Measurements from ENCODE around the gene CDH4. TPM values are rescaled to one million over a fixed set of nuclear protein-coding genes. Genes with fewer than 3 reads are reported as not detected.

Gene CDH4
- total and polyA plus RNA-seq, 8 donors = under 0.01 to 2.2 (median 0.11) TPM; not detected in 2

- Histone ChIP-seq H3K36me3 (no peaks in the 10 kb centered on the region), H3K27me3 (peaks cover 0 to 19% (median 0%) of the 10 kb centered on the region in 3 donors), H3K4me1 (peaks cover 0 to 3% (median 0%) of the 10 kb centered on the region in 4 donors), H3K27ac (no peak overlapping the region), H3K4me3 (no peak overlapping the region), H3K9me3 (peaks cover 0 to 4% (median 1%) of the 10 kb centered on the region in 4 donors)
- 41 to 72% (median 42%) methylated on average over 17 to 19 of the region's 19 CpGs for WGBS, 5 donors
- intact Hi-C loops (cut with DNase I; ENCODE audit: low total_unique reads) = no loop called here
- TF ChIP-seq POLR2A (IDR thresholded peaks at IDR 0.05) = no peak
- no peak for DNase-seq
Measured at GRCh38 chr20:61559706-61560315, 307.8 kb downstream of the CDH4 start.

DNA sequence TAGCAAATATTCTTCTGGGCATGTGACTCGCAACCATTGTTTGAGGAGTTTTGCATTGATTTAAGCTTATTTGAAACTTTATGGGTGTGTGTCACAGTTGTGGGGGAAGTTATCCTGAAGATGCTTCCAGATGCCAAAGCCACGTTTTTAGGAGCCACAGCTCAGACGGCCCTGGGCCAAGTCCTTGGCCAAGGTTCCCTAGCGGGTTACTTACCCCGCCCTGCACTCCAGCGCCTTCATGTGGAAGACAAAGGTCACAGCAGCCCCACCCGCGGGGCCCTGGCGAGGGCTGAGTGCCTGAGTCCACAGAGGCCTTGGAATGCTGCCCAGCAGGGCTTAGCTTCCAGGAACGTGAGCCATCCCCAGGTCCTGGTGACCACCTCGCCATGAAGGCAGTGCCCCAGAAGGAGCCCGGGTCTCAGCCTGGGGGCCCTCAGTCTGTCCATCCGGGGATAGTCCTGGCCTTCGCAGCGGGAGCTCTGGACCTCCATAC lies 308.3 kb downstream of the CDH4 start:
- intact Hi-C loops (cut with DNase I; ENCODE audit: low total_unique reads) = no loop called here
- H3K9me3 ChIP-seq = peaks cover 0 to 4% (median 1%) of the 10 kb centered on the region in 4 donors

DNA sequence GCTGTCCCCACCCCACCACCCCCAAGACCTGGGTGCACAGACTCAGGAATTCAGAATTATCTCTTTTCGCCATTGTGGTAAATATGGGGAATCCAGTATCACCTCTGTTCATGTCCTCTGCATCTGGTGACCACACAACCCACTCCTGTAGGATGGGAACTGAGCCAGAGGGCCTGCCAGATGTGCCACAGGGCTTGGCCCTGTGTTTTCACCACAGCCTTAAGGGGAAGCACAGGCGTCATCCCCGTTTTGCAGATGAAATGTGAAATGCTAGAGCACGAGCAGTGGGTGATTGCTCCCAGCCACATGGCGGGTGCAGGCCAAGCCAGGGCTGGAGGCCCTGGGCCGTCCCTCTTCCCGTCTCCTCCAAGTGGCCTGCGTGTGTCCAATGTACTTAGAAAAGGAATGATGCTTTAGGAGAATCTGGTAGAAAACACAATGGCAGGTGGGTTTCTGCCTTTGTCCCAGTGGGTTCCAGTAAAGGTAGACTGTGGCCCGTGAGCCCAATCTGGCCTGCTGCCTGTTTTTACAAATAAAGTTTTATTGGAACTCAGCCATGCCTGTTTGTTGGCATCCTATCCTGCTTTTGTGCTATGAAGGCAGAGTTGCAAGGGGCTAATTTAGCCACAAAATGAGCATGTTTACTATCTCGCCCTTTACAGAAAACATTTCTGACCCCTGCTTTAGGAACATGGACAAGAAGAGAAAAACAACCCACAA lies 309.2 kb downstream of the CDH4 start:
- Histone ChIP-seq H3K9me3 (peaks cover 0 to 4% (median 1%) of the 10 kb centered on the region in 4 donors), H3K27me3 (peaks cover 0 to 19% (median 0%) of the 10 kb centered on the region in 3 donors), H3K4me1 (peaks cover 0 to 3% (median 0%) of the 10 kb centered on the region in 4 donors), H3K36me3 (no peaks in the 10 kb centered on the region), H3K4me3 (no peak overlapping the region), H3K27ac (no peak overlapping the region)
- intact Hi-C loops (cut with DNase I; ENCODE audit: low total_unique reads) = no loop called here
- WGBS, 5 donors = 85 to 92% (median 86%) methylated on average over 8 to 10 of the region's 10 CpGs
- DNase-seq = no peak
- TF ChIP-seq EP300 (IDR thresholded peaks at IDR 0.05) (no peak), CTCF (IDR thresholded peaks at IDR 0.05) (no peak), POLR2AphosphoS5 (IDR thresholded peaks at IDR 0.05) (no peak)

More for the DNA sequence above, 308.3 kb downstream of the CDH4 start:
- Histone ChIP-seq H3K4me1 (peaks cover 0 to 3% (median 0%) of the 10 kb centered on the region in 4 donors), H3K27ac (no peak overlapping the region), H3K27me3 (peaks cover 0 to 19% (median 0%) of the 10 kb centered on the region in 3 donors), H3K4me3 (no peak overlapping the region), H3K36me3 (no peaks in the 10 kb centered on the region)
- 40 to 56% (median 50%) methylated on average over 11 to 15 of the region's 15 CpGs for WGBS, 5 donors
- DNase-seq = peak in 1 of 2 donors; percentile 25
- TF ChIP-seq EP300 (IDR thresholded peaks at IDR 0.05) = no peak
- TF ChIP-seq POLR2A (IDR thresholded peaks at IDR 0.05) = no peak
- no peak for TF ChIP-seq POLR2AphosphoS5 (IDR thresholded peaks at IDR 0.05)
- no peak for TF ChIP-seq CTCF (IDR thresholded peaks at IDR 0.05)

DNA sequence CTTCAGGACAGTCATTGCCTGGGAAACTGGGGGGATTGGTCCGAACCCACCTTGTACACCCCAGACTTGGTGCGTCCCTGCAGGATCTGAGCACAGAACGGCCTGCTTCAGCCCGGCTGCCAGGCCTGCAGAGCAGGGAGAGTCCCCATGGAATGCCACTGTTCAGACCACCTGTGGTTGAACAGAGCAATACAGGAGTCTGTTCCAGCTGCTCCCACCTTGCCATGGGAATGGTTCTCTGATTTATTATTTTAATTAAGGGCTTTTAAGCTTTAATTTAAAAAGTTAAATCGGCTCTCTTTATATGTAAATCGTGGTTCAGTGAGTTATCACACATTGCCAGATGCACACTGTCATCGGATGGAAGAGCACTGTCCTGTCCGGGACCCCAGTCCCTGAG lies 310.4 kb downstream of the CDH4 start:
- H3K4me3 ChIP-seq = no peak overlapping the region
- TF ChIP-seq POLR2A (IDR thresholded peaks at IDR 0.05) (no peak), EP300 (IDR thresholded peaks at IDR 0.05) (no peak), POLR2AphosphoS5 (IDR thresholded peaks at IDR 0.05) (no peak), CTCF (IDR thresholded peaks at IDR 0.05) (no peak)
- peaks cover 0 to 4% (median 1%) of the 10 kb centered on the region in 4 donors for H3K9me3 ChIP-seq
- 69 to 83% (median 77%) methylated on average over 5 to 8 of the region's 8 CpGs for WGBS, 5 donors
- H3K4me1 ChIP-seq = peaks cover 0 to 3% (median 0%) of the 10 kb centered on the region in 4 donors
- H3K36me3 ChIP-seq = no peaks in the 10 kb centered on the region
- intact Hi-C loops (cut with DNase I; ENCODE audit: low total_unique reads) = no loop called here
- DNase-seq = no peak
- no peak overlapping the region for H3K27ac ChIP-seq
- peaks cover 0 to 22% (median 0%) of the 10 kb centered on the region in 3 donors for H3K27me3 ChIP-seq
